ENCODE results near the gene UBE2K.
"Not testable (repeated sequence)": the region's sequence is repeated elsewhere in the genome, so short reads cannot be mapped to it uniquely, and the experiment has no call there.

The UBE2K gene

DNA sequence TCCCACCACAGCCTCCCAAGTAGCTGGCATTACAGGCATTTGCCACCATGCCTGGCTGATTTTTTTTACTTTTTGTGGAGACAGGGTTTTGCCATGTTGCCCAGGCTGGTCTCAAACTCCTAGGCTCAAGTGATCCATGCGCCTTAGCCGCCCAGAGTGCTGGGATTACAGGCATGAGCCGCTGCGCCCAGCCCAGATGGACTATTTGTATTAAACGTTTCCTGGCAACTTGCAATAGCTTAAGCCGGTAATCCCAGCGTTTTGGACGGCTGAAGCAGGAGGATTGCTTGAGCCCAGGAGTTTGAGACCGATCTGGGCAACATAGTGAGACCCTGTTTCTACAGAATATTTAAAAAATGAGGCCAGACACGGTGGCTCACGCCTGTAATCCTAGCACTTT lies 18.4 kb downstream of the UBE2K start:
- Histone ChIP-seq H3K9me3 (no peaks in the 10 kb centered on the region), H3K4me3 (ENCODE audit: low read depth in 1 of 2, low read length in 1 of 2) (no peak overlapping the region), H3K27me3 (no peaks in the 10 kb centered on the region), H3K36me3 (peaks cover 8% of the 10 kb centered on the region), H3K27ac (no peak overlapping the region), H3K4me1 (ENCODE audit: control insufficient read depth in 1 of 2, insufficient read depth in 1 of 2, low read depth in 1 of 2, low read length in 1 of 2) (peaks cover 13 to 18% of the 10 kb centered on the region in 2 experiments)
- TF ChIP-seq, protein P1, sequence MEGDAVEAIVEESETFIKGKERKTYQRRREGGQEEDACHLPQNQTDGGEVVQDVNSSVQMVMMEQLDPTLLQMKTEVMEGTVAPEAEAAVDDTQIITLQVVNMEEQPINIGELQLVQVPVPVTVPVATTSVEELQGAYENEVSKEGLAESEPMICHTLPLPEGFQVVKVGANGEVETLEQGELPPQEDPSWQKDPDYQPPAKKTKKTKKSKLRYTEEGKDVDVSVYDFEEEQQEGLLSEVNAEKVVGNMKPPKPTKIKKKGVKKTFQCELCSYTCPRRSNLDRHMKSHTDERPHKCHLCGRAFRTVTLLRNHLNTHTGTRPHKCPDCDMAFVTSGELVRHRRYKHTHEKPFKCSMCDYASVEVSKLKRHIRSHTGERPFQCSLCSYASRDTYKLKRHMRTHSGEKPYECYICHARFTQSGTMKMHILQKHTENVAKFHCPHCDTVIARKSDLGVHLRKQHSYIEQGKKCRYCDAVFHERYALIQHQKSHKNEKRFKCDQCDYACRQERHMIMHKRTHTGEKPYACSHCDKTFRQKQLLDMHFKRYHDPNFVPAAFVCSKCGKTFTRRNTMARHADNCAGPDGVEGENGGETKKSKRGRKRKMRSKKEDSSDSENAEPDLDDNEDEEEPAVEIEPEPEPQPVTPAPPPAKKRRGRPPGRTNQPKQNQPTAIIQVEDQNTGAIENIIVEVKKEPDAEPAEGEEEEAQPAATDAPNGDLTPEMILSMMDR (IDR thresholded peaks at IDR 0.05) = no peak

DNA sequence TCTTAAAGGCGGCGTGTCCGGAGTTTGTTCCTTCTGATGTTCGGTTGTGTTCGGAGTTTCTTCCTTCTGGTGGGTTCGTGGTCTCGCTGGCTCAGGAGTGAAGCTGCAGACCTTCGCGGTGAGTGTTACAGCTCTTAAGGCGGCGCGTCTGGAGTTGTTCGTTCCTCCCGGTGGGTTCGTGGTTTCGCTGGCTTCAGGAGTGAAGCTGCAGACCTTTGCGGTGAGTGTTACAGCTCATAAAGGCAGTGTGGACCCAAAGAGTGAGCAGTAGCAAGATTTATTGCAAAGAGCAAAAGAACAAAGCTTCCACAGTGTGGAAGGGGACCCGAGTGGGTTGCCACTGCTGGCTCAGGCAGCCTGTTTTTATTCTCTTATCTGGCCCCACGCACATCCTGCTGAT lies 19.8 kb downstream of the UBE2K start:
- not testable (repeated sequence) for H3K36me3 ChIP-seq; H3K4me3 ChIP-seq (ENCODE audit: low read depth in 1 of 2, low read length in 1 of 2); H3K27ac ChIP-seq; H3K9me3 ChIP-seq; H3K27me3 ChIP-seq
- H3K4me1 ChIP-seq (ENCODE audit: control insufficient read depth in 1 of 2, insufficient read depth in 1 of 2, low read depth in 1 of 2, low read length in 1 of 2) = peaks cover 13 to 14% of the 10 kb centered on the region in 2 experiments

DNA sequence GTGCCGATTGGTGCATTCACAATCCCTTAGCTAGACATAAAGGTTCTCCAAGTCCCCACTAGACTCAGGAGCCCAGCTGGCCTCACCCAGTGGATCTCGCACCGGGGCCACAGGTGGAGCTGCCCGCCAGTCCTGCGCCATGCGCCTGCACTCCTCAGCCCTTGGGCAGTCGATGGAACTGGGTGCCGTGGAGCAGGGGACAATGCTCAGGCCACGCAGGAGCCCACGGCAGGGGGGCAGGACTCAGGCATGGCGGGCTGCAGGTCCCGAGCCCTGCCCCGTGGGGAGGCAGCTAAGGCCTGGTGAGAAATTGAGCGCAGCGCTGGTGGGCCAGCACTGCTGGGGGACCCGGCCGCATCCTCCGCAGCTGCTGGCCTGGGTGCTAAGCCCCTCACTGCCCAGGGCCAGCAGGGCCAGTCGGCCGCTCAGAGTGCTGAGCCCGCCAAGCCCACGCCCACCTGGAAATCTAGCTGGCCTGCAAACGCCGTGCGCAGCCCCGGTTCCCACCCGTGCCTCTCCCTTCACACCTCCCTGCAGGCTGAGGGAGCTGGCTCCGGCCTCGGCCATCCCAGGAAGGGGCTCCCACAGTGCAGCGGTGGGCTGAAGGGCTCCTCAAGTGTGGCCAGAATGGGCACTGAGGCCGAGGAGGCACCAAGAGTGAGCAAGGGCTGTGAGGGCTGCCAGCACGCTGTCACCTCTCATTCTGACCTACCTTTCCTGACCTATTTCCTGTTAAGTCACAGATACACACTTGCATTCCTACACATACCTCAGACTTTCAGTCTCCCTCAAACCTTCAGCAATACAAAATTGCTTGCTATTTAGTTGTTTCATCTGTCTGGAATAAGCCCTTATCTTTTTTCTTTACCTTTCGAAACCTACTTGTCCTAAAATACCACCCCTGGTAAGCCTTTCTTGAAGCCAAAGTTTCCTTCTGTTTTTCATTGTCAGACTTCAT lies 20.7 kb downstream of the UBE2K start:
- no peaks in the 10 kb centered on the region for H3K27me3 ChIP-seq
- H3K4me3 ChIP-seq (ENCODE audit: low read depth in 1 of 2, low read length in 1 of 2) = no peak overlapping the region
- TF ChIP-seq, protein P1 (IDR thresholded peaks at IDR 0.05) = no peak
- no peak overlapping the region for H3K27ac ChIP-seq
- peaks cover 7 to 9% of the 10 kb centered on the region in 2 experiments for H3K4me1 ChIP-seq (ENCODE audit: control insufficient read depth in 1 of 2, insufficient read depth in 1 of 2, low read depth in 1 of 2, low read length in 1 of 2)
- no peaks in the 10 kb centered on the region for H3K9me3 ChIP-seq
- H3K36me3 ChIP-seq = peaks cover 8% of the 10 kb centered on the region

DNA sequence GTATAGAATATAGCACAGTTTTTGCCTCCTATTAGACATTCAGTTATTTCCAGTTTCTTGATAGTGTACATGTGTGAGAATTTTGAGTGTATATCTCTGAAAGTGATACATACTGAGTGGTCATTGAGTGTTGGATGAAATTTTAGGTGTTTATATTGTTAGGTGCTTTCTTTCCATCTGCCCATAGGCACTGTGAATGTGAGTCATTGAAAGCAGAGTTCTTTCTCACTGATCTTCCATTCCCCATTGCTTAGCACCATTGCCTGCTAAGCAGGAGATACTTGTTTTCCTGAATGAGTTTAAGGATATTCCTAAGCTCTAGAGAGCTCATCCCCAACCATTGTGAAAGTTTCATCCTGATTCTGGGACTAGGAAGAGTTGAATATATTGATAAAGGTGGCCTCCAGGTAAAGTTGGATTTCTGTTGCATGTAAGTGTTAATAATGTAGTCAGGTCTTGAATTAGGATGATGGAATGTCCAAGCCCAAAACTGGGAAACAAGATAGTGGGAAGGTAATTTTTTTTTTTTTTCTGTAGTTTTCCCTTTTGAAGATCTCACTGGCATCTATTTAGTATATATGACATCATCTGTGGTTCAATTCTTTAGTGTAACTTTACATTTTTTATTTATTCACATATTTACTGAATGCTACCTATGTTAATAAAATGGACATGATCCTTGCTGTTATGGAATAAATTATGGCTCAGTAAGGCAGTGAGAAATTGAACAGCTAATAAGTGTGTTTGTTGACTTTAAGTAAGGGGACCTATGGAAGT lies 22.1 kb downstream of the UBE2K start:
- H3K4me1 ChIP-seq (ENCODE audit: control insufficient read depth in 1 of 2, insufficient read depth in 1 of 2, low read depth in 1 of 2, low read length in 1 of 2) = peaks cover 1 to 5% of the 10 kb centered on the region in 2 experiments
- no peaks in the 10 kb centered on the region for H3K9me3 ChIP-seq
- TF ChIP-seq, protein P1 (IDR thresholded peaks at IDR 0.05) = no peak
- no peak overlapping the region for H3K4me3 ChIP-seq (ENCODE audit: low read depth in 1 of 2, low read length in 1 of 2)
- peaks cover 8% of the 10 kb centered on the region for H3K36me3 ChIP-seq
- H3K27ac ChIP-seq = no peak overlapping the region
- no peaks in the 10 kb centered on the region for H3K27me3 ChIP-seq

DNA sequence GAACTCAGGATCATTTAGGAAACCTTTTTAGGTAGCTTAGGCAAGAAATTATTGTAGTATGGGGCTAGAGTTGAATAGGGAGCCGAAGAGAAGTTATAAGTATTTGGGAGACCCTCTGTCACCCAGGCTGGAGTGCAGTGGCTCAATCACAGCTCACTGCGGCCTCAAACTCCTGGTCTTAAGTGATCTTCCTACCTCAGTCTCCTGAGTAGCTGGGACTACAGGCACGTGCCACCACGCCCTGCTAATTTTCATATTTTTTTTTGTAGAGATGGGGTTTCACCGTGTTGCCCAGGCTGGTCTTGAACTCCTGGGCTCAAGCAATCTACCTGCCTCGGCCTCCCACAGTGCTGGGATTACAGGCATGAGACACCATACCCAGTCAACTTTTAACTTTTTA lies 23.3 kb downstream of the UBE2K start:
- H3K36me3 ChIP-seq; H3K27ac ChIP-seq; H3K4me3 ChIP-seq (ENCODE audit: low read depth in 1 of 2, low read length in 1 of 2); H3K9me3 ChIP-seq; H3K27me3 ChIP-seq: not testable (repeated sequence)
- H3K4me1 ChIP-seq (ENCODE audit: control insufficient read depth in 1 of 2, insufficient read depth in 1 of 2, low read depth in 1 of 2, low read length in 1 of 2) = peaks cover 6 to 11% of the 10 kb centered on the region in 2 experiments

DNA sequence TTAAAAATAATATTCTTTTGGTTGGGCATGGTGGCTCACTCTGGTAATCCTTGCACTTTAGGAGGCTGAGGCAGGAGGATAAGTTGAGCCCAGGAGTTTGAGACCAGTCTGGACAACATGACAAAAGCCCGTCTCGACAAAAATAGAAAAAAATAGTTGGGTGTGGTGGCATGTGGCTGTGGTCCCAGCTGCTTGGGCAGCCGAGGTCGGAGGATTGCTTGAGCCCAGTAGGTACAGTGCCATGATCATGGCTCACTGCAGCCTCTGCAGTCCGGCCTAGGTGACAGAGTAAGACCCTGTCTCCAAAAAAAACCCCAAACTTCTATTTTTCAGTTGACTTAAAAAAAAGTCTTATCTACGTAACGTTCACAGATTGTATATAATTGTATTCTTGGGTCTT lies 23.9 kb downstream of the UBE2K start:
- Histone ChIP-seq H3K4me1 (ENCODE audit: control insufficient read depth in 1 of 2, insufficient read depth in 1 of 2, low read depth in 1 of 2, low read length in 1 of 2) (peaks cover 6 to 11% of the 10 kb centered on the region in 2 experiments), H3K27me3 (no peaks in the 10 kb centered on the region), H3K27ac (no peak overlapping the region), H3K36me3 (peaks cover 10% of the 10 kb centered on the region), H3K9me3 (no peaks in the 10 kb centered on the region), H3K4me3 (ENCODE audit: low read depth in 1 of 2, low read length in 1 of 2) (no peak overlapping the region)
- TF ChIP-seq, protein P1 (IDR thresholded peaks at IDR 0.05) = no peak

All from neutrophil (primary cell).